Pancreas (tissue), 10 donors: ENCODE results near the gene MYF6. TPM values are rescaled to one million over a fixed set of nuclear protein-coding genes. Genes with fewer than 3 reads are reported as not detected.

Experiments
- ATAC-seq, 4 donors: fragments of 200-7000 bp; cut with Tn5 transposase; one replicate each; pipeline versions ENCODE4 v1.8.0 to v1.9.1; 2020; ENCODE audit warnings: mild to moderate bottlenecking in 4 of 4, moderate library complexity in 4 of 4
- DNase-seq, 6 donors: peaks; one replicate each; pipeline ENCODE4 v3.0.0-alpha.2; 2020
- FAIRE-seq: peaks from 2 replicates; lab custom pipeline; 2012; peaks lifted over from hg19 to GRCh38; lab: Jason Lieb, UNC
- H3K27ac ChIP-seq, 4 donors: fragments of 200-600 bp; sonication (generic); 1 replicate in 3 of 4; 2 replicates in 1 of 4; pipeline versions ENCODE4 v1.5.0 to v1.8.0; 2020
- H3K27me3 ChIP-seq, 4 donors: fragments of 200-600 bp; one replicate each; pipeline ENCODE4 v1.8.0; 2021
- H3K36me3 ChIP-seq, 3 donors: fragments of 200-600 bp; sonication (generic) in 1 of 3; one replicate each; pipeline versions ENCODE4 v1.5.0 to v1.8.0; 2020 to 2021
- H3K4me1 ChIP-seq, 3 donors: fragments of 200-600 bp; one replicate each; pipeline ENCODE4 v1.8.0; 2021
- H3K4me3 ChIP-seq, 4 donors: fragments of 200-600 bp; sonication (generic) in 2 of 4; one replicate each; pipeline versions ENCODE4 v1.5.0 to v1.8.0; 2020 to 2021
- H3K9me3 ChIP-seq, 4 donors: fragments of 200-600 bp; one replicate each; pipeline ENCODE4 v1.8.0; 2021
- WGBS, 2 donors: extraction: QIAGEN DNeasy Blood & Tissue Kit; methylation state at CpG; one replicate each; pipeline ENCODE4 v1.1.7; 2013; 5-methylcytosine and 5-hydroxymethylcytosine counted together
- intact Hi-C, 3 donors: fragments of 100-400 bp; cut with DNase I; formaldehyde crosslinking; loops; one replicate each; pipeline versions ENCODE4 v1.11.1 to v1.14.2; 2022
- polyA plus RNA-seq, 2 donors: library from polyadenylated mRNA; stranded (reverse); fragments of 200-250 nt; gene quantifications; one replicate each; pipeline ENCODE4 v1.2.3, GENCODE V29; 2013
- total RNA-seq, 6 donors: library from RNA; stranded (reverse); fragmentation: NEBNext Ultra II Directional in 4 of 6; extraction: Animal tissue kit (Norgen Biotek cat#: 25700) in 4 of 6; gene quantifications; one replicate each; pipeline versions ENCODE4 v1.2.1 to v1.2.4, GENCODE V29; 2021 to 2023
- TF ChIP-seq, protein P1 (sequence below), 4 donors: fragments of 200-600 bp; sonication (generic) in 3 of 4; IDR thresholded peaks; one replicate each; pipeline versions ENCODE4 v1.5.0 to v1.8.0; 2021; ENCODE audit warnings: antibody characterized with exemption in 4 of 4
- donor health status: healthy with polysubstance abuse.
- donor health status: DM: no; HTN: no; CAD: no; lungs with moderate emphysema.
- donor health status: DM: no; HTN: no; CAD: no.
- donor health status: control.
- donor health status: control.
- donor health status: Bipolar disorder and iron deficiency.
- donor health status: DM: yes; HTN: yes; CAD: no.
- donor health status: DM: no; HTN: no; CAD: no.
- donor health status: DM: no; HTN: no; CAD: no.
- donor health status: DM: yes; HTN: yes; CAD: no.

The MYF6 gene
- total and polyA plus RNA-seq, 8 donors, result 0.16 TPM; not detected in 7

GRCh38 chr12:80702889-80703805 lies 4.3 kb upstream of the MYF6 start:
- Histone ChIP-seq H3K27me3 (no peaks in the 10 kb centered on the region), H3K27ac (no peak overlapping the region), H3K4me3 (no peak overlapping the region), H3K4me1 (no peaks in the 10 kb centered on the region), H3K9me3 (no peaks in the 10 kb centered on the region), H3K36me3 (no peaks in the 10 kb centered on the region)
- no peak for DNase-seq
- TF ChIP-seq, protein P1, sequence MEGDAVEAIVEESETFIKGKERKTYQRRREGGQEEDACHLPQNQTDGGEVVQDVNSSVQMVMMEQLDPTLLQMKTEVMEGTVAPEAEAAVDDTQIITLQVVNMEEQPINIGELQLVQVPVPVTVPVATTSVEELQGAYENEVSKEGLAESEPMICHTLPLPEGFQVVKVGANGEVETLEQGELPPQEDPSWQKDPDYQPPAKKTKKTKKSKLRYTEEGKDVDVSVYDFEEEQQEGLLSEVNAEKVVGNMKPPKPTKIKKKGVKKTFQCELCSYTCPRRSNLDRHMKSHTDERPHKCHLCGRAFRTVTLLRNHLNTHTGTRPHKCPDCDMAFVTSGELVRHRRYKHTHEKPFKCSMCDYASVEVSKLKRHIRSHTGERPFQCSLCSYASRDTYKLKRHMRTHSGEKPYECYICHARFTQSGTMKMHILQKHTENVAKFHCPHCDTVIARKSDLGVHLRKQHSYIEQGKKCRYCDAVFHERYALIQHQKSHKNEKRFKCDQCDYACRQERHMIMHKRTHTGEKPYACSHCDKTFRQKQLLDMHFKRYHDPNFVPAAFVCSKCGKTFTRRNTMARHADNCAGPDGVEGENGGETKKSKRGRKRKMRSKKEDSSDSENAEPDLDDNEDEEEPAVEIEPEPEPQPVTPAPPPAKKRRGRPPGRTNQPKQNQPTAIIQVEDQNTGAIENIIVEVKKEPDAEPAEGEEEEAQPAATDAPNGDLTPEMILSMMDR (IDR thresholded peaks at IDR 0.05), result no peak
- intact Hi-C loops, result no loop called here
- no peak for FAIRE-seq
- peak in 3 of 4 donors; percentile 37 to 71 (median 56) for ATAC-seq
- WGBS, 2 donors, result 33 to 44% methylated on average over 12 of the region's 12 CpGs

DNA sequence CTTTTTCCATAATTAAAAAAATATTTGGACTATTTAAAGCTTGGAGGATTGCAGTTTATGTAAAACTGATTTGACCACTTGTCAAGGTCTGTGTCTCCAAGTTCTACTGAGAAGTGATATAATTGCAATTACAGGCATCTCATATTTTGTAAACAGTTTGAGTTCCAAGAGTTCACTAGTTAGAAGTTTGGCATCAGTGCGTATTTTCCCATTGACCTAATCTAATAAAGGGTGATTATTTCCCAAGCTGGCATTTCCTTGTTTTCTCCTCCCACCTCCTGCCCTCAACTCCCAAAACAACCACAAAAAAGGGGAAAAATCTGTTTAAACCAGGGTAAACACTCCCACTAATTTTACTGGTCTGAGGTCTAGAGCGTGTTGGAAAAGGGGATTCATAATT lies 3.0 kb upstream of the MYF6 start:
- ATAC-seq, result no peak
- TF ChIP-seq, protein P1 (IDR thresholded peaks at IDR 0.05), result no peak
- Histone ChIP-seq H3K9me3 (no peaks in the 10 kb centered on the region), H3K4me1 (no peaks in the 10 kb centered on the region), H3K27me3 (peaks cover 0 to 3% (median 0%) of the 10 kb centered on the region in 4 donors), H3K27ac (no peak overlapping the region), H3K36me3 (no peaks in the 10 kb centered on the region), H3K4me3 (no peak overlapping the region)
- no peak for FAIRE-seq
- intact Hi-C loops, result no loop called here
- no peak for DNase-seq
- WGBS, 2 donors, result 59 to 69% methylated on average over 2 of the region's 2 CpGs

DNA sequence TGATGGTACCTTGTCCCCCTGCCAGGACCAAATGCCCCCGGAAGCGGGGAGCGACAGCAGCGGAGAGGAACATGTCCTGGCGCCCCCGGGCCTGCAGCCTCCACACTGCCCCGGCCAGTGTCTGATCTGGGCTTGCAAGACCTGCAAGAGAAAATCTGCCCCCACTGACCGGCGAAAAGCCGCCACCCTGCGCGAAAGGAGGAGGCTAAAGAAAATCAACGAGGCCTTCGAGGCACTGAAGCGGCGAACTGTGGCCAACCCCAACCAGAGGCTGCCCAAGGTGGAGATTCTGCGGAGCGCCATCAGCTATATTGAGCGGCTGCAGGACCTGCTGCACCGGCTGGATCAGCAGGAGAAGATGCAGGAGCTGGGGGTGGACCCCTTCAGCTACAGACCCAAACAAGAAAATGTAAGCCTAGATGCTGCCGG lies 410 bp downstream of the MYF6 start:
- no peak for FAIRE-seq
- TF ChIP-seq, protein P1 (IDR thresholded peaks at IDR 0.05), result no peak
- 17 to 22% methylated on average over 21 of the region's 21 CpGs for WGBS, 2 donors
- peak in 2 of 6 donors; percentile 46 to 55 for DNase-seq
- no peak overlapping the region for H3K4me3 ChIP-seq
- H3K9me3 ChIP-seq, result no peaks in the 10 kb centered on the region
- intact Hi-C loops, result no loop called here
- H3K4me1 ChIP-seq, result no peaks in the 10 kb centered on the region
- H3K27me3 ChIP-seq, result peaks cover 0 to 9% (median 0%) of the 10 kb centered on the region in 4 donors
- H3K27ac ChIP-seq, result no peak overlapping the region
- ATAC-seq, result no peak
- H3K36me3 ChIP-seq, result no peaks in the 10 kb centered on the region

DNA sequence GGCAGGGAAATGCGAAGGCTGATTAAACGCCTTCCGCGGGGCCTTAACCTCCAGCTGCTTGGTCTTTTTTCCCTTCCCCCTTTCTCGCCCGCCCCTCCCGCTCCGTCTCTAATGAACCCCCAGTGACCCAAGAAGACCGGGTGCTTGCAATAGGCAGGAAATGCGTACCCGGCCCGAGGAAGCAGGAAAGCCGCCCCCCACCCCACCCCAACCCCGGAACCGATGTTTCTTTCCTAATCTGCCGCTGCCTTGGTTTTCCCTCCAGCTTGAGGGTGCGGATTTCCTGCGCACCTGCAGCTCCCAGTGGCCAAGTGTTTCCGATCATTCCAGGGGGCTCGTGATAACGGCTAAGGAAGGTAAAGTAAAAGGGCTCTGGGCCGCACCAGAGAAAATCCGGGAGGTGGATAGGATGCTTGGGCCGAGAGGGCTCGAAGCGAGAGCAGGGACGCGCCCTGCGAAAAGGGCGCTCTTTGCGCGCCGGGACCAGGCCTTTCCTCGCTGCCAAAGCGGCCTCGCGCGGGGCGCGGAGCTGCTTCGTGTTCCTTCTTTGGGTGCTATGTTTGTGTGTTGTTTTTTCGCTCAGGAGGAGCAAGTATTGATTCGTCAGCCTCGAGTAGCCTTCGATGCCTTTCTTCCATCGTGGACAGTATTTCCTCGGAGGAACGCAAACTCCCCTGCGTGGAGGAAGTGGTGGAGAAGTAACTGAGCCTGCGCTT lies 983 bp downstream of the MYF6 start:
- Histone ChIP-seq H3K4me1 (no peaks in the 10 kb centered on the region), H3K36me3 (no peaks in the 10 kb centered on the region), H3K27me3 (peaks cover 0 to 14% (median 0%) of the 10 kb centered on the region in 4 donors), H3K27ac (no peak overlapping the region), H3K9me3 (no peaks in the 10 kb centered on the region), H3K4me3 (no peak overlapping the region)
- WGBS, 2 donors, result 3 to 4% methylated on average over 49 to 50 of the region's 50 CpGs
- peak in 2 of 6 donors; percentile 14 to 51 for DNase-seq
- TF ChIP-seq, protein P1 (IDR thresholded peaks at IDR 0.05), result no peak
- intact Hi-C loops, result no loop called here
- no peak for FAIRE-seq
- no peak for ATAC-seq
